Measurements from ENCODE around the gene TPST2.

The TPST2 gene

DNA sequence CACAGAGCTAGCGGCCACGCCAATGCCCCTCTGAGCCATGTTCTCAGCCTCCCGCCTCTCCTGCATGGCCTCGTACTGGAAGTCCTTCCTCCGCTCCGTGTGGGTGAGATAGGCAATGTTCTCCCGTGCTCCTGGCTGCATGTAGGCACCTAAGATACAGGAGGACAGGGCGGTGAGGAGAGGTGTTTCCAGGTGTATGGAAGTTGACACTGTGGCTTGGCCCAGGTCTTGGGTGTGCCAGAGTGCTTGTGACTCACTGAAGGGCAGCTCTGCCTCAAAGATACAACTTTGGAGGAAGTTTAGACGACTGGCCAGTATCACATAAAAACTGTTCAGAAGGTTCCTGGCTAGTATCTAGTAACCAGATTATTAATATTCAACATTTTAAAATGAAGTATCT is 97.7 kb downstream of the TPST2 start:
- ChIA-PET POLR2A (interaction anchor here (0.5 to 0.7 kb wide), 3 partner anchors 16 to 331 kb away, joined by 4 read pairs; no protein-coding TSS in a partner anchor), CTCF (interaction anchor here (1.0 to 1.2 kb wide), 4 partner anchors 8 to 73 kb away, joined by 3 to 6 read pairs (median 4); partner anchors contain the start of genes HPS4 and SRRD)
- DNase-seq (ENCODE audit: extremely low spot score), result no peak
- no peak for TF ChIP-seq CTCF (IDR thresholded peaks at IDR 0.05; ENCODE audit: control extremely low read depth, extremely low read depth, low read depth, missing control alignments)

DNA sequence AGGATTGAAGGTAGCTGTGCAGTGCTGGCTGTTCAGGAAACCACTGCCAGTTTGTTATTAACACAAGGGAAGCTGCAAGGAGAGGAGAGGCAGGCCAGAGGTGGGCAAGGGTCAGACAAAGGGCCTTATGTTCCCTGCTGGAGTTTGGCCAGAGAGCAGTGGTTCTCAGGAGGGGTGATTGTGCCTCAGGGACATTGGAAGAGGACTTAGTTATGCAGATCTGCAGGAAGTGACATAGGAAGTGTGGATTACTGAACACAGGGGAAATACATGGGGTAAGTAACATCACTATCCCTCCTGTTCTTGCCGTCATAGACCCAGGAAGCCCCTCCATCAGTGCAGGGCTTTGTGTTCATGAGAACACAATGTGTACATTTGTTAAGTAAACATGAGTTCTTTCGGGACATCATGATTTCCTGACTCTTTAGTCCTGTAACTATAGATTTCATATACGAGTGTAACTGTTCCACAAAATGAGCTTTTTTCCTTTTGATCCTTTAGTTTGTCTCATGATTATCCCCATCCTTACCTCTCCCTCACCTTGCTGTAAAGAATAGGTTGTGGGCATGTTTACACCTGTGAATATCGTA is 100.4 kb downstream of the TPST2 start:
- TF ChIP-seq CTCF (IDR thresholded peaks at IDR 0.05; ENCODE audit: control extremely low read depth, extremely low read depth, low read depth, missing control alignments), result no peak
- ChIA-PET POLR2A (interaction anchor here (0.9 kb wide), 1 partner anchor 8 kb away, joined by 3 read pairs; no protein-coding TSS in a partner anchor), CTCF (interaction anchor here (1.1 kb wide), 1 partner anchor 13 kb away, joined by 3 read pairs; no protein-coding TSS in a partner anchor)
- DNase-seq (ENCODE audit: extremely low spot score), result no peak

GRCh38 chr22:26487996-26488395 is 101.9 kb downstream of the TPST2 start:
- no peak for DNase-seq (ENCODE audit: extremely low spot score)
- ChIA-PET CTCF (interaction anchor here (0.7 to 1.3 kb wide), 2 partner anchors 9 to 15 kb away, joined by 3 to 4 read pairs; no protein-coding TSS in a partner anchor), POLR2A (no interaction called here)
- no peak for TF ChIP-seq CTCF (IDR thresholded peaks at IDR 0.05; ENCODE audit: control extremely low read depth, extremely low read depth, low read depth, missing control alignments)

- POLR2A ChIA-PET, result no interaction called here
- CTCF ChIA-PET, result interaction anchor here (1.5 kb wide), 1 partner anchor 17 kb away, joined by 4 read pairs; no protein-coding TSS in a partner anchor
- DNase-seq (ENCODE audit: extremely low spot score), result no peak
- TF ChIP-seq CTCF (IDR thresholded peaks at IDR 0.05; ENCODE audit: control extremely low read depth, extremely low read depth, low read depth, missing control alignments), result no peak
Measured at GRCh38 chr22:26486394-26486793, 103.5 kb downstream of the TPST2 start.

DNA sequence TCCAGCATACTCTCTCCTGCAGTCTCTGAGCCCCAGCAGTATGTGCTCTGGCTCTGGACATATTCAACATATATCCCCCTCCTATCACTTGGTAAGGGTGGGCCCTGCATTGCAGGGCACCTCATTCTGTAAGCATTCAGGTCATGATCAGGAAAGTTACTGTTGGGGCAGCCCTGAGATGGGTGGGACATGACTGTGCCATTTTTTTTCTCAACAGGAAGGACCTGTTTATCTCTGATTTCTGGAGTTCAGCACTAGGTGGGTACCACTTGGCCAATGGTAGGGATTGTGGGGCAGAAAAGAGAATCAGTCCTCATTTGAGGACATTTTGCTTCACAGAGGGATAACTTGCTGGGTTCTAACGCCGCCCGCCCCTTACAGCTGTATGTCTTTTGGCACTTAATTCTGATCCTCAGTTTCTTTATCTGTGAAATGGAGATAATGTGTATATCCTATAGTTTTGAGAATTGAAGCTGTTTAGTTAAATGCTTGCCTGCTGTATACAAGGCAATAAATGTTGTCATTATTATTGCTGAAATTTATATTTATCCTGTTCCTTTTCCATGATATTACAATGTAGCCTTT is 104.0 kb downstream of the TPST2 start:
- TF ChIP-seq CTCF (IDR thresholded peaks at IDR 0.05; ENCODE audit: control extremely low read depth, extremely low read depth, low read depth, missing control alignments), result no peak
- ChIA-PET CTCF (interaction anchor here (1.5 kb wide), 1 partner anchor 17 kb away, joined by 4 read pairs; no protein-coding TSS in a partner anchor), POLR2A (no interaction called here)
- DNase-seq (ENCODE audit: extremely low spot score), result no peak

- ChIA-PET CTCF (interaction anchor here (1.0 to 5.5 kb wide), 4 partner anchors 8 to 182 kb away, joined by 3 to 28 read pairs (median 10); no protein-coding TSS in a partner anchor), POLR2A (no interaction called here)
- no peak for DNase-seq (ENCODE audit: extremely low spot score)
- TF ChIP-seq CTCF (IDR thresholded peaks at IDR 0.05; ENCODE audit: control extremely low read depth, extremely low read depth, low read depth, missing control alignments), result no peak
Measured at GRCh38 chr22:26485013-26485412, 104.9 kb downstream of the TPST2 start.

Data from GM10248 (cell line).